Gastroesophageal sphincter (tissue), 4 donors: ENCODE data around the gene LAMA4. TPM values are rescaled to one million over a fixed set of nuclear protein-coding genes. Genes with fewer than 3 reads are reported as not detected.
A peak's percentile ranks its signal among the peaks of the same experiment; 100 is the strongest.

Source experiments
- ATAC-seq: fragments of 150-250 bp; one replicate; pipeline ENCODE4 v1.9.1; 2016; ENCODE audit warnings: mild to moderate bottlenecking, moderate library complexity
- H3K27ac ChIP-seq, 4 donors: fragments of 200-600 bp; sonication (generic) in 3 of 4; 1 replicate in 3 of 4; 2 replicates in 1 of 4; pipeline ENCODE4 v1.5.1; 2016 to 2019
- H3K27me3 ChIP-seq: fragments of 200-600 bp; sonication (generic); one replicate; pipeline ENCODE4 v1.5.1; 2019
- H3K36me3 ChIP-seq, 2 donors: fragments of 200-600 bp; sonication (generic); one replicate each; pipeline ENCODE4 v1.5.1; 2019; ENCODE audit warnings: control low read depth in 1 of 2
- H3K4me1 ChIP-seq, 3 donors: fragments of 200-600 bp; sonication (generic); 1 replicate in 2 of 3; 2 replicates in 1 of 3; pipeline ENCODE4 v1.5.1; 2016 to 2019; ENCODE audit warnings: control low read depth in 2 of 3
- H3K4me3 ChIP-seq, 2 donors: fragments of 200-600 bp; sonication (generic); one replicate each; pipeline ENCODE4 v1.5.1; 2019; ENCODE audit warnings: mild to moderate bottlenecking in 1 of 2, moderate library complexity in 1 of 2
- H3K9me3 ChIP-seq, 3 donors: fragments of 200-600 bp; sonication (generic); one replicate each; pipeline ENCODE4 v1.5.1; 2017 to 2019; ENCODE audit warnings: control low read depth in 2 of 3
- CTCF ChIP-seq, 4 experiments: fragments of 200-600 bp in 2 of 4; fragments of 450-650 bp in 2 of 4; sonication (generic) in 1 of 4; IDR thresholded peaks; one replicate each; pipeline ENCODE4 v1.5.1; 2017 to 2019; ENCODE audit warnings: antibody characterized with exemption in 4 of 4, mild to moderate bottlenecking in 2 of 4, moderate library complexity in 2 of 4
- EP300 ChIP-seq: sonication (generic); formaldehyde crosslinking; IDR thresholded peaks from one replicate; pipeline ENCODE4 v1.6.1; 2017; ENCODE audit warnings: antibody characterized with exemption, mild to moderate bottlenecking
- POLR2A ChIP-seq, 2 donors: fragments of 450-650 bp; IDR thresholded peaks; one replicate each; pipeline ENCODE4 v1.6.1; 2017; ENCODE audit warnings: antibody characterized with exemption in 2 of 2, mild to moderate bottlenecking in 2 of 2, moderate library complexity in 1 of 2
- POLR2AphosphoS5 ChIP-seq: sonication (generic); formaldehyde crosslinking; IDR thresholded peaks from one replicate; pipeline ENCODE4 v1.6.1; 2017; ENCODE audit warnings: antibody characterized with exemption
- WGBS, 2 donors: methylation state at CpG; one replicate each; pipeline ENCODE4 v1.1.5; 2018; ENCODE audit warnings: low coverage in 1 of 2; 5-methylcytosine and 5-hydroxymethylcytosine counted together
- total RNA-seq, 4 donors: library from RNA; depleted of rRNA; stranded (reverse); fragments of >200 nt; gene quantifications; one replicate each; pipeline ENCODE4 v1.1.0, GENCODE V29; 2016

Gene LAMA4
- total RNA-seq, 4 donors from 2014 or later = 240 to 305 (median 265) TPM

- H3K36me3 ChIP-seq = peaks cover 0 to 62% of the 10 kb centered on the region in 2 donors
- WGBS, 2 donors = 60 to 84% methylated on average over 2 of the region's 2 CpGs
Measured at GRCh38 chr6:112197636-112198035, 56.7 kb downstream of the LAMA4 start.

GRCh38 chr6:112196306-112196705, 58.1 kb downstream of the LAMA4 start:
- H3K27me3 ChIP-seq = no peaks in the 10 kb centered on the region
- ATAC-seq = no peak
- H3K9me3 ChIP-seq = no peaks in the 10 kb centered on the region
- peak overlapping the region in 3 of 4 donors; percentile 13 to 59 (median 58) for H3K27ac ChIP-seq
- peaks cover 0 to 66% of the 10 kb centered on the region in 2 donors for H3K36me3 ChIP-seq
- H3K4me1 ChIP-seq = peaks cover 5 to 77% (median 7%) of the 10 kb centered on the region in 3 donors
- no peak overlapping the region for H3K4me3 ChIP-seq
- no peak for TF ChIP-seq EP300
- no peak for TF ChIP-seq POLR2A (IDR thresholded peaks at IDR 0.05)
- TF ChIP-seq POLR2AphosphoS5 = no peak
- no peak for TF ChIP-seq CTCF (IDR thresholded peaks at IDR 0.05)
- 50 to 71% methylated on average over 1 of the region's 1 CpG for WGBS, 2 donors

More at GRCh38 chr6:112197636-112198035, 56.7 kb downstream of the LAMA4 start:
- TF ChIP-seq CTCF (IDR thresholded peaks at IDR 0.05) (no peak), EP300 (no peak)
- peaks cover 2 to 69% (median 7%) of the 10 kb centered on the region in 3 donors for H3K4me1 ChIP-seq
- no peak overlapping the region for H3K4me3 ChIP-seq
- ATAC-seq = no peak
- no peaks in the 10 kb centered on the region for H3K27me3 ChIP-seq
- H3K9me3 ChIP-seq = no peaks in the 10 kb centered on the region
- H3K27ac ChIP-seq = peak overlapping the region in 3 of 4 donors; percentile 58 to 66 (median 59)

DNA sequence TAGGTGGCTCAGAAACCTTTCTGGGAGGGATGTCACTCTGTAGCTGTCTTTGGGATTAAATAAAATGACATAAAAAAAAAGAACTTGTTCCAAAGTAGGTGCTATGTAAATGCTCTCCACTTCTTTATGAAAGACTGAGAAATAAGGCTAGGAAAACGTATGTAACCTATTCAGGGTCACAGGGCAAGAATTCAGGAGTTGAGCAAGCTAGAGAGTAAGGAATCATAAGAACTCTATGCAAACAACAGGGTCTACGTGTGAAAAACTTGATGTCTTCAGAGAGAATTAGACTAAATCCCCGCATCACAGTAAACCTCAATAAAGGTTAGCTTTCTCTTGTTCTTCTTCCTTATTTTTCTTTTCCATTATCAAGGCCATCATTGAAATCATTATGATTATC, 59.2 kb downstream of the LAMA4 start:
- no peaks in the 10 kb centered on the region for H3K27me3 ChIP-seq
- no peaks in the 10 kb centered on the region for H3K9me3 ChIP-seq
- WGBS, 2 donors = 63 to 80% methylated on average over 3 of the region's 3 CpGs
- H3K36me3 ChIP-seq = peaks cover 0 to 63% of the 10 kb centered on the region in 2 donors
- no peak for ATAC-seq
- H3K27ac ChIP-seq = peak overlapping the region; percentile 38 to 78 (median 62)
- no peak overlapping the region for H3K4me3 ChIP-seq
- H3K4me1 ChIP-seq = peaks cover 9 to 88% (median 15%) of the 10 kb centered on the region in 3 donors
- TF ChIP-seq CTCF (IDR thresholded peaks at IDR 0.05) = no peak
- no peak for TF ChIP-seq POLR2AphosphoS5
- TF ChIP-seq EP300 = no peak
- no peak for TF ChIP-seq POLR2A (IDR thresholded peaks at IDR 0.05)

DNA sequence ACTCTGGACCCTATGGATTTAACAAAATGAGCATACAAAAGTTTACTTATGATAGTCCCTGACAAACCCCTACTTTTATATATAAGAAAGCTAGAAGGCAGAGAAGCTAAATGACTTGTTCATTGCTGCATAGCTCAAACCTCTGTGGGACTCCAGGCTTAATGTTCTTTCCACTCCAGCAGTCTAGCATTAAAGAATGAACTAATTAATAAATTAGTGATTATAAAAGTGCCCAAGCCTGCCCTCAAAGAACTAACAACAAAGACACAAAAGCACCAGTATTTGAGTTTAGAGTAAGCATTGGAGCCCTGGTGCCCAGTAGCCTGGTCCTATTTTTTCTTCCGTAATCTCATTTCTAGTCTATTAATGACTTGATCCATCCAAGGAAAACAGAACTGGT, 59.9 kb downstream of the LAMA4 start:
- H3K36me3 ChIP-seq = peaks cover 0 to 57% of the 10 kb centered on the region in 2 donors
- ATAC-seq = no peak
- 75 to 88% methylated on average over 1 of the region's 1 CpG for WGBS, 2 donors
- no peaks in the 10 kb centered on the region for H3K27me3 ChIP-seq
- H3K4me3 ChIP-seq = no peak overlapping the region
- TF ChIP-seq EP300 (no peak), POLR2AphosphoS5 (no peak)
- H3K4me1 ChIP-seq = peaks cover 16 to 90% (median 21%) of the 10 kb centered on the region in 3 donors
- peak overlapping the region; percentile 41 to 78 (median 62) for H3K27ac ChIP-seq
- H3K9me3 ChIP-seq = no peaks in the 10 kb centered on the region

- WGBS, 2 donors = 25 to 92% methylated on average over 1 of the region's 1 CpG
- Histone ChIP-seq H3K4me1 (peaks cover 12 to 90% (median 24%) of the 10 kb centered on the region in 3 donors), H3K36me3 (peaks cover 0 to 54% of the 10 kb centered on the region in 2 donors), H3K4me3 (no peak overlapping the region), H3K27me3 (no peaks in the 10 kb centered on the region), H3K9me3 (no peaks in the 10 kb centered on the region), H3K27ac (peak overlapping the region in 3 of 4 donors; percentile 41 to 78 (median 75))
- ATAC-seq = no peak
- TF ChIP-seq EP300 (no peak), POLR2AphosphoS5 (no peak), CTCF (IDR thresholded peaks at IDR 0.05) (no peak), POLR2A (IDR thresholded peaks at IDR 0.05) (no peak)
Measured at GRCh38 chr6:112193535-112194051, 60.8 kb downstream of the LAMA4 start.
